HG02623 (cell line): Measurements from ENCODE around the gene PLPP4.

ENCODE experiments used
- ATAC-seq: cut with Tn5 transposase; IDR thresholded peaks from one replicate; pipeline ENCODE4 v1.9.1; 2021; ENCODE audit warnings: moderate library complexity; ENCODE audit not compliant: unreplicated experiment

The PLPP4 gene

DNA sequence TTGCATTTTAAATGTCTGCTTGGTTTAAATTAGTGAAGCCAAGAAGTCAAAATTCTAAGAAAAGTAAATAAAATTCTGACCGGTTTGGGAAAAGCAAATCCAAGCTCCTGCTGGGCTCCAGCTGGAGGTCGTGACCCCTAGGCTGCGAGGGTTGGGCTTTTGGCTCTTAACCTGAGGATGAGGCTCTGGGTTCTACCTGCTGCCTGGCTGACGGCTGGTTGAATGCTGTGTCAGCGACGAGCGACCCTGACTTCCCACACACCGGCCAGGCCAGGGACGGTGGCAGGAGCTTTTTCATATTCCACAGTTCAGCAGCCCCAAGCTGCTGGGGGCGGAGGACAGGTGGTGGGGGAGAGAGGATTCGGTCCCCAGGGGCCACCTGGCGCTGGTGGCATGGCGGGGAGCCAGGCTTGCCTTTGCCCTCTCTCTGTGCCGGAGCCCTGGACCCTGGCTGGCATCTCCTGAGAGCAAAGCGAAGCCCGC, 843 bp upstream of the PLPP4 start:
- ATAC-seq, result no peak

DNA sequence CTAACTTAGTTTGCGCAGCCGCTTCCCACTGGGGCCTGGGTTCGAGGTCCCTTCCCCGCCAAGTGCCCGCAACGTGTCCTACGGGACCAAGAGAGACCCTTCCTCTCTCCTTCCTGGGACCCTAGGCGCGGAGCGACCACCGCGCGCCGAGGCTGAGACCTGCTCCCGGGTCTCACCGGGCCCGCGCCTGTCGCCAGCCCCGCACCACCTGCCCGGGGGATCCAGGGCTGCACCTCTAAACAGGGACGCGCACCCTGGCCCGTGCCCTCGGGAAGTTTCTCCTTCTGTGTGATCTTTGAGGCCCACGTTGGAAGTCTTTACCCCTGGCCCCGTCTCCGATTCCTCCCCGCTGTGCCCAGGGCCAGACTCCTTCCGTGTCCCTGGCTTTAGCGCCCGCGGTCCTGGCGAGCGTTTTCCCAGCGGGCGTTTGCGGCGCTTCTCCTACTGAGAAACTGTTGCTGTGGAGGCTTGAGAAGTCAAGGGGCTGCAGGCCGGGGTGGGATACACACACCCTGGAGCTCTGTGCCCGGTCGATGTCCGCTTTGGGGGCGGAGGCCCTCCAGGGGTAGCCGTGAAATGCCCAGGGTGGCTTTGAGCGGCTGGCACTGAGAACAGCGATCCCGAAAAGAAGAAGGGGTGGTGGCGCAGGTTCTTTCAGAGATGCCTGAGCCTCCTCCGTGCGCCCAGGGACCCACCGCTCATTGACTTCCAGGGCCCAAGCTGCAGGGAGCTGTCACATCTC, 575 bp downstream of the PLPP4 start:
- no peak for ATAC-seq

DNA sequence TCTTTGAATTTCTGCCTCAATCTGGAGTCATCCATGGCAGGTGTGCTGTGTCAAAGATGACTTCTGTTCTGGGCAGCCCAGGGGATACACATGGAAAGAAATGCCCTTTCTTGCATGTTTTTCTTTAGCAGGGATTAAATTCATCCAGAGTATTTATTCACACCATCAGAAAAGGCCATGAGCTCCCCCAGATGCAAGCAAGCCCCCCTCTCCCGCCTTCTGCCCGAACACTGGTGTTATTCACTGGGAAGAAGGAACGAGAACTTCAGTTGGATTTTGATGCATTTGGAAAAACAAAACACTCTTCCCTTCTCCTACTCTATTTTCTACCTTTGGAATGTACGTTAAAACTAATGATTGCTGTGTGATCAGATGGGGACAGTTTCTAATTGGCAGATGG, 1.4 kb downstream of the PLPP4 start:
- no peak for ATAC-seq

DNA sequence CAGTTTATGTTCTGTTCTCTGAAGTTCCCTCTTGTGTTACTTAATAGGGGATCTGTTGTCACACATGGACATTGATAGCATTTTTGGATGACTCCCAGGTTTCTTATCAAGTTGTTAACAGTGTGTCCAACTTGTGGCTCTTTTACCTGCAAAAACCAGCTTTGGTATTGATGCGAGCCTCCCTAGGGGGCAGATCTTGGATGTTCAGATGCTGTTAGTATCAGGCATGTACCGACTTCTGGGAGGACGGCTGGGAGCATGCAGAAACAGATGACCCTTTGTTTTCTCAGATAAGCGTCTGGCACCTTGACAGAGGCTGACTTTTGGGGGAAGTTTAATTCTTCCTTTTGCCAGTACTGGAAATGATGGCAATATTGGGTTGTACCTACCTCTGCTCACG, 2.2 kb downstream of the PLPP4 start:
- ATAC-seq, result no peak

DNA sequence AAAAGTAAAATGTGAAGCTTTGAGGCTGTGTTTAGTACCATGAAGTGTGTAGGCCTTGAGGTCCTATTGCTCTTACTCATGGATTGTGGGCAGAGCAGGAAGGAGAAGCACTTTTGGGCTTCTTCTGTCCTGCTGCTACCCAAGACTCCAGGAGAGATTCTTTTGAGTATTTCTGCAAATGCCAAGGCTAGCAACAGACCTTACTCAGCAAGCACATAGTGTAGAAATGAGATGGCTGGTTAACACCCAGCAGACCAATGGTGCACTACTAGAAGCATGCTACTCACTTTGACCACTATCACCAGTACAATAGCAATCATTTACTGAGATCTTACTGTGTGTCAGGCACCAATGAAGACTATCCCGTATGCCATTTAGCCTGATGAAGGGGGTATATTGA, 3.2 kb downstream of the PLPP4 start:
- no peak for ATAC-seq

DNA sequence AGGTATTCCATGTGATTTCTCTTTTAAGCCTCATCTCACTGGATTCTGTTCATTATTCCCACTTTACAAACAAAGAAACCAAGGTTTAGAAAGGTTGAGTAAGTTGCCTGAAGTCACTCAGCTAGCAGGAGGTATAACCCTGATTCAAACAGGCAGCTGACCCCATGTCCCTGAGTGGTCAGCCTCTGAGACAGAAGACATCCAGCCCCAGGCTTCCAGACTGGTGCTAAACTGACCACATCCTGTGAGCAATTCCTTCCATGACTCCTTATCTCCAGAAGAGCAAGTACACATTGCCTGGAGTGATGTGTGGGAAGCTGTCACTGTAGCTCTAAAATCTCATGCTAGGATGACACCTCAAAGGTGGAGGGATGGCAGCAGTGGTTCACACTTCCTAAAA, 3.7 kb downstream of the PLPP4 start:
- ATAC-seq, result no peak

DNA sequence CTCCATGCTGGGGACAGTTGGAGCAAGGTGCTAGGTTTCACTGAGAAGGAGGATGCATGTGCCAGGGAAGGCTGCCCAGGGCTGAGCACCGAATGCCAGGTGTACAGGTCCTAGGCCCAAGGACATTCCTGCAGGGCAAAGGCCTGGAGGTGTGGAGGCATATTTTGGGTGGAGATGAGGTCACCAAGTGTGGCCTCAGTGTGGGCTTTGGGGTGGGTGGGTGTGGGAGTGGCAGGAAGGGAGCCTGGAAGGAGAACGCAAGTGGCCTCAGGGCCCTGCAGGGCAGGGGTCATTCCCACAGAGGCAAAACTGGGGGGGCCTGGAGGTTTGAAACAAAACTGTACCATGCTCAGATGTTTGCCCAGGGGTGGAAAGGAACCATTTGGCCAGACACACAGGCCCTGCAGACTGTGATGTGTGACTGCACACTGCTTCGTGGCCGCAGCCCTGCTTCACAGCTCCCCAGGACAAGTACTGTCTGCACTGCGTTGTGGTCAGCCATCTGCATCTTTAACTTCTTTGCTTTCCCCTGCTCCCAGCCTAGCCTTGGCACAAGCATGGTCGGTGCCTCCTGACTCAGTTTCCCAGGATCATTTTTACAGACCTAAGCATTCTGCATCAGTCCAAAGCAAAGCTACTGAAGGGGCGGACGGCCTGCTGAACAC, 5.1 kb downstream of the PLPP4 start:
- no peak for ATAC-seq

DNA sequence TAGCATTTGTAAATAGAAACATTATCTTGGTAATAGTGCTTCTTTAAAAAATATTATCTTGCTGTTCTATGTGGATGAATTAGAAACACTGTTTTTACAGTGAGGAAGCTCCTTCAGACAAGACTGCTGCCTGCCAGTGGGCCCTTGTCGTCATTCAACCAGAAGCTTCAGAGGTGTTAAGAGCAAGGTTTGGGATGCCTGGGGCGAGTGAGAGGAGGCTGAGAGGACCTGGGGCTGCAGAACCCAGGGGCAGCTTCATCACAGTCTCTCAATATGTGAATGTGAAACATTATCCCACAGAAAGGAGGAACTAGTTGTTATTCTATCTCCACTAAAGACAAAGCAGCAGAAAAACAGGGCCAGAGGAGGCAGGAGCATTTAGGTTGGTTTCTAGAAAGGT, 8.1 kb downstream of the PLPP4 start:
- ATAC-seq, result no peak

DNA sequence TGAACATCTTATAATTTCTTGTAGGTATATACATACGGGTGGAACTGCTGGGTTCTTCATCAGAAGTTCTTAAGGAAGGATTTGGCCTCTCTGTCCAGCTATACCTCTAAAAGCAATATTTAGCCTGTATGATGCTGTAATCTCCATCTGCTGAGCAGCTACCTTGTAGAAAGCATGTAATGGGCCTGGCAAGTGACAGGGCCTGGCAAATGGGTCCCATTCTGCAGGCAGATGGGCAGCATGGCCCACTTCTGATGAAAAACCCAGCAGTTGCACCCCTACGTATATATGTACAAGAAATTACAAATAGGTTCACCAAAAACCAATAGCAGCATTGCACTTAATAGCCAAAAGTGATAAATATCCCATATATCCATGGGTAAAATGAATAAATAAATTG, 9.0 kb downstream of the PLPP4 start:
- no peak for ATAC-seq

DNA sequence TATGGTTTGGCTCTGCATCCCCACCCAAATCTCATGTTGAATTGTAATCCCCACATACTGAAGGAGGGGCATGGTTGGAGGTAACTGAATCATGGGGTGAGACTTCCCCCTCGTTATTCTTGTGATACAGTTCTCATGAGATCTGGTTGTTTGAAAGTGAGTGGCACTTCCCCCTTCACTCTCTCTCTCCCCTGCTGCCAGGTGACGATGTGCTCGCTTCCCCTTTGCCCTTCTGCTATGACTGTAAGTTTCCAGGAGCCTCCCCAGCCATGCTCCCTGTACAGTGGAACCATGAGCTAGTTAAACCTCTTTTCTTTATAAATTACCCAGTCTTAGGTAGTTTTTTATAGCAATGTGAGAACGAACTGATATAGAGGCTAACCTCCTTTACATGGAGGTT, 16.6 kb downstream of the PLPP4 start:
- ATAC-seq, result no peak

DNA sequence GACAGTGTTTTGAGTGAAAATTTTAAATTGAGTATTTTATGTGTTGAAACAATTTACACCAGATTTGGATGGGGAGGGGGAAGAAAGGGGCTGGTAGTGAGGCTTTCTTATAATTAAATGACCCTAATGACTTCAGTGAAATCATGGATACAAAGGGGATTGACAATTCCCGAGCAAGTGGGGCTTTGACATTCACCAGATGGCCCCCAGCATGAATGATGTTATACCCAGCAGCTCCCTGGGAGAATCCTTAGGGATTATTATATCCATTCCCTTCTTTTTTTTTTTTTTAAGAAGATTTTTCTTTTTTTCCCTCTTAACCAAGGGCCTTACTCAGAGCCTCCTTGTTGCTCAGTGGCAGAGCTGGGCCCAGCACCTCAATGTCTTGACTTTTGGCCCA, 17.9 kb downstream of the PLPP4 start:
- no peak for ATAC-seq

DNA sequence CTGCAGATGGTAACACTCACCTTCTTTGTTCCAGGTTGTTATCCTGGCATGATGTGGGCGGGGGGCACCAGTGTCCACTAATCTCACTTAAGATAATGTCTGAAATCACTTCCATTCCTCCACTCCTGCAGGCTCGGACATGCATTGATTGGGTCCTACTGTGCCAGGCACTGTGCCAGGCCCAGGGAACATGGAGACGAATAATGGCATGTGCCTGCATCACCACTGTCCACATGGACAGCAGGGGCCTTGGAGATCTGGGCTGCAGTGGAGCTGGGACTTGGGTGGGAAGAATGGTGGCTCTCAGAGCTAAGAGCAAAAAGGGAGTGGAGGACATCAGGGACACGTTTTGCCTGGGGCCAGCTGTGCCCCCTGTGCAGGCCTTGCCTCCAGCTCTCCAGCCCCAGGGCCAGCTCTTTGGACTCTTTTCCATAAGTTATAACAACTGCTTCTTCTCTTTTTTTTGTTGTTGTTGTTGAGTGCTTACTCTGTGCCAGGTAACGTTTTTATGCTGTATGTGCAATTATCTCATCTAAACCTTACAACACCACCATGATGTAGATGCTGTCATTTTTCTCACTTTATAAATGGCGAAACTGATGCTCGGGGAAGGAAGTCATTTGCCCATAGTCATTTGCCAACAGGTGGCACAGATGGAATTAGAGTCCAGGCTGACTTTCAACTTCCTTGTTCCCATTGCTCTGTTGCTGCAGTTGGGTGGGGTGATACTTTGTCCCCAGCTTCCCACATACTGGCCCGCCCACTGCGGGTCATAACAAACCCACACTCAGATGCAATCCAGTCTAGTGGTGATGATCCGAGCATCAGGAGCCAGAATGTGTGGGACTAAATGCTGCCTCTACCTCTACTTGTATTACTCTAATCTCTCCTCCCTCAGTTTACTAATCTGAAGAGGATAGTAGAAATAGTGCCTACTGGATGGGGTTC, 19.1 kb downstream of the PLPP4 start:
- no peak for ATAC-seq

DNA sequence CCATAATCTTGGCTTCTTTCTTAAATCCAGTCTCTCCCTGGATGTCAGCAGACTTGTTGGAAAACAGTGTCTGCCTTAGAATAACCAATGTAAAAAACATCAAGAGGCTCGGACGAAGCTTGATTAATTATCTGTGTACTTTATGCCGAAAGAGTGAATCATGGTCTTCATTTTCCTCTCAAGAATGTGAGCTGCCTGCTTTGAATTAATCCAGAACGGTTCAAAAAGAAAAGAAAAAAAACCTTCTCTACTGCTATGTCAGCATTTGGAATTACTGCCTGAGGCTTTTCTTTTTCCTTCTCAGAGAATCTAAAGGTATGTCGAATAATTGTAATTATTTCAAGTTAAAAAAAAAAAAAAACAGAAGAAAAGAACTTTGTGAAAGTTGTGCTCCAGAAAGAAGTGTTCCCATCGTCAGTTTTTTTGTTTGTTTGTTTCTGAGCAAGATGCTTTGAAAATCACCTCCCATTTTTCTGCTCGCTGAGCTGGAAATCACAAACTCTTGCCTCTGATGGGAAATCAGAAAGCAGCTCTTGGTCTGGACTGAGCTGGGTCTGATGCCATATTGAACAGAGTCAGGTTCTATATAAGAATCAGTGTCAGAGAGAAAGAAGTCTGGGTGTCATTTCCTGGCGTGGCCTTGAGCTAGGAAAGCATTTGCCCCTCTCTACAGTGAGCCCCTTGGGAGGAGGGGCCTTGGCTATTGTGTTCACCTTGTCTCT, 20.2 kb downstream of the PLPP4 start:
- ATAC-seq, result no peak

DNA sequence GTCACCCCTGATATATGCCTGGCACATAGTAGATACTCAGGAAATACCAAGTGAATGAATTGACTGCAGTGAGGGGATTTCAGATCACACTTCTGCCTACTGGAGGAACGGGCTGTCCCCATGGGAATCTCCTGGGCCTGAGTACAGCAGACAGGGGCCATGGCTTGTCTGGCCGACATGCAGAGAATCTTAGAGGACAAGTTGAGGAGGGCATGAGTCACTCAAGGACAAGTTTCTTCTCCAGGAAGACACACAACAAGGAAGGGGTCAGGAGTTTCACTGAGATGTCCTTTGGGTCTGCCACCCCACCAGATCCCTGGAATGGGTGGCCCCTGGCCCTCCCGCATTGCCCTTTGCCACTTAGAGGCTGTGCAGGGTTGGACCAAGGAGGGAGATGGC, 20.7 kb downstream of the PLPP4 start:
- no peak for ATAC-seq

DNA sequence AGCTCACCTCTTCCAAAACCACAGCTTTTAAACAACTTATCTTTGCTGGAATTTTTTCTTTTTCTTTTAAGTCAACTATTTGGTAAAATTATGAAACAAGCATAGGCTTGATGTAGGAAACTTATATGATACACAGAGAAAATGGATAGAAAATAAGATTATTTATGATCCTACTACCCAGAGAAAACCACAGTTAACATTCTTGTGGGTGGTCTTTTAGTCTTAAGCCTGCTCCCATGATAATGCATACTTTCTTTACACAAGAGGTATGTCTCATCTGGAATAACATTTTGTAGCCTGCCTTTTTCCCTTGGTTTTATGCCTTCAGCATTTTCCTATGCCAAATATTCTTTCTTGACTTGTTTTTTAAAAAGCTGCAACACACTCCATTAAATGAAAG, 21.4 kb downstream of the PLPP4 start:
- no peak for ATAC-seq

DNA sequence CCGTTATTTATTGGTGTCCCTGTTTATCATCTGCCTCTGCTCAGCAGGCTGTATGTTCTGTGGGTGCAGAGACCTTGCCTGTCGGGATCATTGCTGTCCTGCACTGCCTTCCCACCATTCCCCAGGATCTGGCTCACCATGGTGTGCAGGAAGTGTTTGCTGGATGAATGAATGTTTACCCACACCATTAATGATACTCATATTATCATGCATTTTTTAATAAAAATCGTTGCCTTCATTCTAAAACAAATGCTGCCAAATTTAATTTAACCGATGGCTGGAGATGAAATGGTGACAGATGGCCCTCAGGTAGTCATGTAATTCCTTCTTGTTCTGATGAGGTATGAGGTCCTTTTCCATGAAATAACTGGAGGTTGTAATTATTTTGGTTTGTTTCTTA, 22.5 kb downstream of the PLPP4 start:
- no peak for ATAC-seq

DNA sequence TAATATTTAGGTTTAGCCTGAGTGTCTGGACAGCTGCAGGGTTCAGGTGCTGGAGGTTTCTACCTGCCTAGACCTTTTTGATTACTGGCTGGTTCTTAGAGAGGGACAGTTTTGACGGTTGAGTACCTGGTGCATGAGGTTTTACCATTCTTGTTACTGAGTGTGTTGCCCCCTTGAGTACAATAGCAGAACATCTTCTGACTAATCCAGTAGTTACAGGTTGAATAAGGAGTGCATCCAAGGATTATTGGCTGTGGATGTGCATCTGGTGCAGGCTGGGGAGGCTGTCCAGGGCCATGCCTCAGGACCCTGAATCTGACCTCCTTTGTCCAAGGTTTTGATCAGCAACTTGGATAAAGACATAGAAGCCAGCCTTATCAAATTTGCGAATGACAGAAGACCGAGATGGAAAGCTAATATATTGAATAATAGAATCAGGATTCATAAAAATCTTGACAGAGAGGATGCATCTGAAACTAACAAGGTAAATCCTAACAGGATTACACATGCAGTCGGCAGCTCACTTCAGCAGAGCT, 23.1 kb downstream of the PLPP4 start:
- ATAC-seq, result no peak

DNA sequence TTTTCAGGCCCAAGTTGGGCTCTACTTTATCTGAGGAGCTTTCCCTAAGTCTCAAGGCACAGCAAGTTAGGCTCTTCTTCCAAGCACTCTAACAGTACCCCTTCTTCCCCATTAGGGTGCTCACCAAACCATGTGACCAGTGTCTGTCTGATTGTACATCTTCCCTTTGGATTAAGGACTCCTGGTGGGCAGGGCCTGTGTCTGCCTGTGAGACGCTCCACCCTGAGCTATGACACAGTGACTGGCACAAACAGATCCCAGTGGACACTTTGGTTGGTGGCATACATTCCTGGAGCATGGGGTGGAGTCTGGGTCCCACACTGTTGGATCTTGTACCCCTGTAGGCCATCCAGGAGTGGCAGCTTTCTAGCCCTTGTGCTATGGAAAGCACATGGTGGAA, 23.8 kb downstream of the PLPP4 start:
- no peak for ATAC-seq

DNA sequence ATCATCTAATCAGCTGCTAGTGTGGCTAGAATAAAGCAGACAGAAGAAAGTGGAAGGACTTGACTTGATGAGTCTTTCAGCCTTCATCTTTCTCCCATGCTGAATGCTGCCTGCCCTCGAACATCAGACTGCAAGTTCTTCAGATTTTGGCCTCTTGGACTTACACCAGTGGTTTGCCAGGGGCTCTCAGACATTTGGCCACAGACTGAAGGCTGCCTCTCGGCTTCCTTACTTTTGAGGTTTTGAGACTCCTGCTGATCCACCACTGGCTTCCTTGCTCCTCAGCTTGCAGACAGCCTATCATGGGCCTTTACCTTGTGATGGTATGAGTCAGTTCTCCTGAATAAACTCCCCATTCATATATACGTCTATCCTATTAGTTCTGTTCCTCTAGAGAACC, 26.0 kb downstream of the PLPP4 start:
- no peak for ATAC-seq

DNA sequence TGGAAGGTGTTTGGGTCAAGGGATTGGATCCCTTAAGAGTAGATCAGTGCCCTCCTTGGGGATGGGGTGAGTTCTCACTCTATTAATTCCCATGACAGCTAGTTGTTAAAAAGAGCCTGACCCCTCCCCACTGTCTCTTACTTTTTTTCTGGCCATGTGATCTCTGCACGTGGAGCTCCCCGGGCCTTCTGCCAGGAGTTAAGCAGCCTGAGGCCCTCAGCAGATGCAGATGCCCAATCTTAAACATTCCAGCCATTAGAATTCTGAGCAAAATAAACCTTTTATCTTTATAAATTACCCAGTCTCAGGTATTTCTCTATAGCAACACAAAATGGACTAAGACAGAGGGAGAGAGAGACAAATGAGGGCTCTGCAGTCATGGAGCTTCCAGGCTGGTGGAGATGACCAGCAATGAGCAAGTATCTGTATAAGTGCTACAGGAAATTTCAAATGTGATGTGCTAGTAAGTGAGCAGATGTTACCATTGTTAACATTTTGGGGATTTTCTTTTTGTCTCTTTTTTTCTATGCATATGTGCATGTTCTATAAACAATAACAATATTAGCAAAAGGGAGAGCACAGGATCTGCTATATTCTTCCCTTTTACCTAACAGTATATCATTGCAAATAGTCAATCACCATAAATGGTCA, 26.7 kb downstream of the PLPP4 start:
- ATAC-seq, result no peak
